ENCODE results near the gene LUM. TPM values are rescaled to one million over a fixed set of nuclear protein-coding genes. Genes with fewer than 3 reads are reported as not detected.

LUM gene
- total RNA-seq, 5 donors from 2014 or later (not counting 1 experiment from before 2014, with no cell fraction given), result 0.46 to 1.1 (median 0.61) TPM; not detected in 2

GRCh38 chr12:91142221-91142631, 30.9 kb upstream of the LUM start:
- WGBS (ENCODE audit: insufficient coverage), result 63% methylated on average over 1 of the region's 3 CpGs
- Histone ChIP-seq H3K27ac (ENCODE audit: low read length) (no peak overlapping the region), H3K27me3 (replicated peaks in 1 of 2; ENCODE audit: control insufficient read depth in 2 of 2, extremely low read depth in 1 of 2, insufficient read depth in 2 of 2, low read length in 1 of 2) (no peaks in the 10 kb centered on the region), H3K36me3 (ENCODE audit: control insufficient read depth in 2 of 2, extremely low read depth in 1 of 2, insufficient read depth in 1 of 2, low read length in 1 of 2) (no peaks in the 10 kb centered on the region), H3K9me3 (no peaks in the 10 kb centered on the region), H3K4me3 (ENCODE audit: control insufficient read depth in 1 of 2, extremely low read depth in 1 of 2, low read length in 1 of 2) (no peak overlapping the region), H3K4me1 (ENCODE audit: control insufficient read depth in 1 of 2, extremely low read depth in 1 of 2, insufficient read depth in 2 of 2, low read length in 2 of 2) (no peaks in the 10 kb centered on the region)
- Mint-ChIP-seq H3K9me3 (peaks cover 0 to 3% (median 0%) of the 10 kb centered on the region in 3 donors), H3K36me3 (no peaks in the 10 kb centered on the region), H3K27ac (no peak overlapping the region), H3K27me3 (peaks cover 2 to 7% of the 10 kb centered on the region in 2 donors), H3K4me1 (no peaks in the 10 kb centered on the region), H3K4me3 (no peak overlapping the region)
- ChIA-PET CTCF (no interaction called here), POLR2A (no interaction called here)
- ATAC-seq (replicated peaks in 1 of 4) (no peak), DNase-seq (no peak)

- no peaks in the 10 kb centered on the region for H3K36me3 Mint-ChIP-seq
- no peak overlapping the region for H3K27ac Mint-ChIP-seq
- DNase-seq, result no peak
- H3K4me3 ChIP-seq (ENCODE audit: control insufficient read depth in 1 of 2, extremely low read depth in 1 of 2, low read length in 1 of 2), result no peak overlapping the region
- H3K4me3 Mint-ChIP-seq, result no peak overlapping the region
- ChIA-PET CTCF (no interaction called here), POLR2A (no interaction called here)
- H3K27me3 ChIP-seq (replicated peaks in 1 of 2; ENCODE audit: control insufficient read depth in 2 of 2, extremely low read depth in 1 of 2, insufficient read depth in 2 of 2, low read length in 1 of 2), result no peaks in the 10 kb centered on the region
- 100% methylated on average over 1 of the region's 1 CpG for WGBS (ENCODE audit: insufficient coverage)
- H3K27ac ChIP-seq (ENCODE audit: low read length), result no peak overlapping the region
- peaks cover 2 to 7% of the 10 kb centered on the region in 2 donors for H3K27me3 Mint-ChIP-seq
- H3K4me1 ChIP-seq (ENCODE audit: control insufficient read depth in 1 of 2, extremely low read depth in 1 of 2, insufficient read depth in 2 of 2, low read length in 2 of 2), result no peaks in the 10 kb centered on the region
- no peaks in the 10 kb centered on the region for H3K36me3 ChIP-seq (ENCODE audit: control insufficient read depth in 2 of 2, extremely low read depth in 1 of 2, insufficient read depth in 1 of 2, low read length in 1 of 2)
- ATAC-seq (replicated peaks in 1 of 4), result no peak
- H3K4me1 Mint-ChIP-seq, result no peaks in the 10 kb centered on the region
- H3K9me3 ChIP-seq, result no peaks in the 10 kb centered on the region
- peaks cover 0 to 1% (median 0%) of the 10 kb centered on the region in 3 donors for H3K9me3 Mint-ChIP-seq
Observed at GRCh38 chr12:91140026-91140931, 29.0 kb upstream of the LUM start.

GRCh38 chr12:91139286-91139685, 28.0 kb upstream of the LUM start:
- H3K27me3 ChIP-seq (replicated peaks in 1 of 2; ENCODE audit: control insufficient read depth in 2 of 2, extremely low read depth in 1 of 2, insufficient read depth in 2 of 2, low read length in 1 of 2), result no peaks in the 10 kb centered on the region
- no peak for ATAC-seq (replicated peaks in 1 of 4)
- H3K9me3 ChIP-seq, result no peaks in the 10 kb centered on the region
- ChIA-PET CTCF (no interaction called here), POLR2A (no interaction called here)
- H3K27ac ChIP-seq (ENCODE audit: low read length), result no peak overlapping the region
- no peaks in the 10 kb centered on the region for H3K36me3 ChIP-seq (ENCODE audit: control insufficient read depth in 2 of 2, extremely low read depth in 1 of 2, insufficient read depth in 1 of 2, low read length in 1 of 2)
- H3K27ac Mint-ChIP-seq, result no peak overlapping the region
- no peak for DNase-seq
- no peaks in the 10 kb centered on the region for H3K4me1 Mint-ChIP-seq
- no peaks in the 10 kb centered on the region for H3K36me3 Mint-ChIP-seq
- peaks cover 0 to 3% (median 0%) of the 10 kb centered on the region in 3 donors for H3K9me3 Mint-ChIP-seq
- H3K4me3 ChIP-seq (ENCODE audit: control insufficient read depth in 1 of 2, extremely low read depth in 1 of 2, low read length in 1 of 2), result no peak overlapping the region
- H3K4me1 ChIP-seq (ENCODE audit: control insufficient read depth in 1 of 2, extremely low read depth in 1 of 2, insufficient read depth in 2 of 2, low read length in 2 of 2), result no peaks in the 10 kb centered on the region
- no peak overlapping the region for H3K4me3 Mint-ChIP-seq
- WGBS (ENCODE audit: insufficient coverage), result no CpG with 5 or more reads among the region's 2 CpGs
- peaks cover 2 to 7% of the 10 kb centered on the region in 2 donors for H3K27me3 Mint-ChIP-seq

- no peaks in the 10 kb centered on the region for H3K9me3 ChIP-seq
- ChIA-PET CTCF (interaction anchor here in 1 of 2 donors (0.6 kb wide), 1 partner anchor 15 kb away, joined by 3 read pairs; no protein-coding TSS in a partner anchor), POLR2A (no interaction called here)
- no peak overlapping the region for H3K4me3 ChIP-seq (ENCODE audit: control insufficient read depth in 1 of 2, extremely low read depth in 1 of 2, low read length in 1 of 2)
- no peaks in the 10 kb centered on the region for H3K36me3 ChIP-seq (ENCODE audit: control insufficient read depth in 2 of 2, extremely low read depth in 1 of 2, insufficient read depth in 1 of 2, low read length in 1 of 2)
- no CpG with 5 or more reads among the region's 1 CpG for WGBS (ENCODE audit: insufficient coverage)
- H3K4me1 ChIP-seq (ENCODE audit: control insufficient read depth in 1 of 2, extremely low read depth in 1 of 2, insufficient read depth in 2 of 2, low read length in 2 of 2), result no peaks in the 10 kb centered on the region
- H3K4me3 Mint-ChIP-seq, result no peak overlapping the region
- DNase-seq (no peak), ATAC-seq (replicated peaks in 1 of 4) (no peak)
- no peaks in the 10 kb centered on the region for H3K36me3 Mint-ChIP-seq
- no peak overlapping the region for H3K27ac Mint-ChIP-seq
- H3K9me3 Mint-ChIP-seq, result peaks cover 0 to 3% (median 0%) of the 10 kb centered on the region in 3 donors
- no peak overlapping the region for H3K27ac ChIP-seq (ENCODE audit: low read length)
- H3K27me3 Mint-ChIP-seq, result peaks cover 2 to 7% of the 10 kb centered on the region in 2 donors
- H3K27me3 ChIP-seq (replicated peaks in 1 of 2; ENCODE audit: control insufficient read depth in 2 of 2, extremely low read depth in 1 of 2, insufficient read depth in 2 of 2, low read length in 1 of 2), result no peaks in the 10 kb centered on the region
- H3K4me1 Mint-ChIP-seq, result no peaks in the 10 kb centered on the region
Observed at GRCh38 chr12:91138337-91138920, 27.1 kb upstream of the LUM start.

- Mint-ChIP-seq H3K27ac (no peak overlapping the region), H3K36me3 (no peaks in the 10 kb centered on the region), H3K4me1 (no peaks in the 10 kb centered on the region), H3K27me3 (peaks cover 0 to 2% of the 10 kb centered on the region in 2 donors), H3K4me3 (no peak overlapping the region), H3K9me3 (peaks cover 0 to 3% (median 0%) of the 10 kb centered on the region in 3 donors)
- ATAC-seq (replicated peaks in 1 of 4), result no peak
- ChIA-PET CTCF (no interaction called here), POLR2A (no interaction called here)
- H3K4me3 ChIP-seq (ENCODE audit: control insufficient read depth in 1 of 2, extremely low read depth in 1 of 2, low read length in 1 of 2), result no peak overlapping the region
- no peaks in the 10 kb centered on the region for H3K36me3 ChIP-seq (ENCODE audit: control insufficient read depth in 2 of 2, extremely low read depth in 1 of 2, insufficient read depth in 1 of 2, low read length in 1 of 2)
- DNase-seq, result no peak
- H3K9me3 ChIP-seq, result no peaks in the 10 kb centered on the region
- H3K4me1 ChIP-seq (ENCODE audit: control insufficient read depth in 1 of 2, extremely low read depth in 1 of 2, insufficient read depth in 2 of 2, low read length in 2 of 2), result no peaks in the 10 kb centered on the region
- H3K27me3 ChIP-seq (replicated peaks in 1 of 2; ENCODE audit: control insufficient read depth in 2 of 2, extremely low read depth in 1 of 2, insufficient read depth in 2 of 2, low read length in 1 of 2), result no peaks in the 10 kb centered on the region
- H3K27ac ChIP-seq (ENCODE audit: low read length), result no peak overlapping the region
- no CpG with 5 or more reads among the region's 1 CpG for WGBS (ENCODE audit: insufficient coverage)
Observed at GRCh38 chr12:91133871-91134270, 22.6 kb upstream of the LUM start.

GRCh38 chr12:91129662-91130362, 18.5 kb upstream of the LUM start:
- no peak overlapping the region for H3K27ac ChIP-seq (ENCODE audit: low read length)
- Mint-ChIP-seq H3K4me1 (no peaks in the 10 kb centered on the region), H3K36me3 (no peaks in the 10 kb centered on the region), H3K27ac (no peak overlapping the region), H3K4me3 (no peak overlapping the region), H3K9me3 (no peaks in the 10 kb centered on the region), H3K27me3 (peaks cover 0 to 3% of the 10 kb centered on the region in 2 donors)
- H3K36me3 ChIP-seq (ENCODE audit: control insufficient read depth in 2 of 2, extremely low read depth in 1 of 2, insufficient read depth in 1 of 2, low read length in 1 of 2), result no peaks in the 10 kb centered on the region
- ATAC-seq (replicated peaks in 1 of 4), result no peak
- H3K4me1 ChIP-seq (ENCODE audit: control insufficient read depth in 1 of 2, extremely low read depth in 1 of 2, insufficient read depth in 2 of 2, low read length in 2 of 2), result no peaks in the 10 kb centered on the region
- WGBS (ENCODE audit: insufficient coverage), result 40% methylated on average over 1 of the region's 2 CpGs
- DNase-seq, result no peak
- H3K27me3 ChIP-seq (replicated peaks in 1 of 2; ENCODE audit: control insufficient read depth in 2 of 2, extremely low read depth in 1 of 2, insufficient read depth in 2 of 2, low read length in 1 of 2), result no peaks in the 10 kb centered on the region
- no peaks in the 10 kb centered on the region for H3K9me3 ChIP-seq
- POLR2A ChIA-PET, result no interaction called here
- no peak overlapping the region for H3K4me3 ChIP-seq (ENCODE audit: control insufficient read depth in 1 of 2, extremely low read depth in 1 of 2, low read length in 1 of 2)
- CTCF ChIA-PET, result no interaction called here

Data from T-cell (primary cell).